ENCODE data around the gene RAB29.

DNA sequence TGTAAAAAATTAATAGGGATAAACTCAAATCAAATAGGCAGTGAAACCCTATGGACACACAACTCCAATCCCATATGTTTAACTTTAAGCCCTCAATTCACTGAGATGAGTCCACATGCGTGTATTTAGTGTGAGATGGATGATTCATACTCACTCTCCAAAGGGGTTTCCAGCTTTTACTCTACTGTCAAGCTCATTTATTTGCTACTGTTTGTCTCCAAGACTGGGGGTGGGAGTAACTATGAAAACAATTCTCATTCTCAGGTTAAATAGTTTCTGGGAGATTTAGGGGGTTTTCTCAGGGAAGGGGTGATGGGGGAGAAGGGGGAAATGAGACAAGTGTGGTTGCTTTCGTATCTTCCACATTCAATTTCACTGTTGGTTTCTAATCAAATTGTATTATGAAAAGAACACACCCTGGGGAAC is 2.7 kb downstream of the RAB29 start:
- TF ChIP-seq, protein P1, sequence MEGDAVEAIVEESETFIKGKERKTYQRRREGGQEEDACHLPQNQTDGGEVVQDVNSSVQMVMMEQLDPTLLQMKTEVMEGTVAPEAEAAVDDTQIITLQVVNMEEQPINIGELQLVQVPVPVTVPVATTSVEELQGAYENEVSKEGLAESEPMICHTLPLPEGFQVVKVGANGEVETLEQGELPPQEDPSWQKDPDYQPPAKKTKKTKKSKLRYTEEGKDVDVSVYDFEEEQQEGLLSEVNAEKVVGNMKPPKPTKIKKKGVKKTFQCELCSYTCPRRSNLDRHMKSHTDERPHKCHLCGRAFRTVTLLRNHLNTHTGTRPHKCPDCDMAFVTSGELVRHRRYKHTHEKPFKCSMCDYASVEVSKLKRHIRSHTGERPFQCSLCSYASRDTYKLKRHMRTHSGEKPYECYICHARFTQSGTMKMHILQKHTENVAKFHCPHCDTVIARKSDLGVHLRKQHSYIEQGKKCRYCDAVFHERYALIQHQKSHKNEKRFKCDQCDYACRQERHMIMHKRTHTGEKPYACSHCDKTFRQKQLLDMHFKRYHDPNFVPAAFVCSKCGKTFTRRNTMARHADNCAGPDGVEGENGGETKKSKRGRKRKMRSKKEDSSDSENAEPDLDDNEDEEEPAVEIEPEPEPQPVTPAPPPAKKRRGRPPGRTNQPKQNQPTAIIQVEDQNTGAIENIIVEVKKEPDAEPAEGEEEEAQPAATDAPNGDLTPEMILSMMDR (IDR thresholded peaks at IDR 0.05) = no peak
- no peak for TF ChIP-seq POLR2AphosphoS5 (IDR thresholded peaks at IDR 0.05)
- TF ChIP-seq POLR2A (IDR thresholded peaks at IDR 0.05) = no peak

All from stomach (tissue), 4 donors.